Epithelial cell of proximal tubule (primary cell): ENCODE data around the gene HEBP2. TPM values are rescaled to one million over a fixed set of nuclear protein-coding genes. Genes with fewer than 3 reads are reported as not detected.
A peak's percentile ranks its signal among the peaks of the same experiment; 100 is the strongest.
"Not testable (repeated sequence)": the region's sequence is repeated elsewhere in the genome, so short reads cannot be mapped to it uniquely, and the experiment has no call there.

Experiments
- DNase-seq: peaks from one replicate; pipeline ENCODE4 v3.0.0-alpha.2; 2011; ENCODE audit warnings: low read depth
- H3K4me3 ChIP-seq: 2 replicates; pipeline ENCODE4 v1.5.1; 2011; ENCODE audit warnings: low read depth, mild to moderate bottlenecking, low read length
- total RNA-seq: library from RNA; depleted of rRNA; stranded (reverse); fragments of >200 nt; gene quantifications from 2 replicates; pipeline ENCODE4 v1.2.3, GENCODE V29; 2015
- TF ChIP-seq, protein P1 (sequence below): conservative IDR thresholded peaks from 2 replicates; pipeline ENCODE4 v1.5.1; 2012; ENCODE audit warnings: low read depth, mild to moderate bottlenecking, low read length

The HEBP2 gene
- total RNA-seq, 1 donor from 2014 or later: 83.9 TPM

GRCh38 chr6:138422861-138423260, 18.8 kb downstream of the HEBP2 start:
- no peak overlapping the region for H3K4me3 ChIP-seq
- TF ChIP-seq, protein P1, sequence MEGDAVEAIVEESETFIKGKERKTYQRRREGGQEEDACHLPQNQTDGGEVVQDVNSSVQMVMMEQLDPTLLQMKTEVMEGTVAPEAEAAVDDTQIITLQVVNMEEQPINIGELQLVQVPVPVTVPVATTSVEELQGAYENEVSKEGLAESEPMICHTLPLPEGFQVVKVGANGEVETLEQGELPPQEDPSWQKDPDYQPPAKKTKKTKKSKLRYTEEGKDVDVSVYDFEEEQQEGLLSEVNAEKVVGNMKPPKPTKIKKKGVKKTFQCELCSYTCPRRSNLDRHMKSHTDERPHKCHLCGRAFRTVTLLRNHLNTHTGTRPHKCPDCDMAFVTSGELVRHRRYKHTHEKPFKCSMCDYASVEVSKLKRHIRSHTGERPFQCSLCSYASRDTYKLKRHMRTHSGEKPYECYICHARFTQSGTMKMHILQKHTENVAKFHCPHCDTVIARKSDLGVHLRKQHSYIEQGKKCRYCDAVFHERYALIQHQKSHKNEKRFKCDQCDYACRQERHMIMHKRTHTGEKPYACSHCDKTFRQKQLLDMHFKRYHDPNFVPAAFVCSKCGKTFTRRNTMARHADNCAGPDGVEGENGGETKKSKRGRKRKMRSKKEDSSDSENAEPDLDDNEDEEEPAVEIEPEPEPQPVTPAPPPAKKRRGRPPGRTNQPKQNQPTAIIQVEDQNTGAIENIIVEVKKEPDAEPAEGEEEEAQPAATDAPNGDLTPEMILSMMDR: no peak
- DNase-seq: no peak

- TF ChIP-seq, protein P1: no peak
- DNase-seq: no peak
- H3K4me3 ChIP-seq: no peak overlapping the region
Observed at GRCh38 chr6:138424004-138424904, 20.2 kb downstream of the HEBP2 start.

GRCh38 chr6:138425256-138425655, 21.2 kb downstream of the HEBP2 start:
- not testable (repeated sequence) for DNase-seq, H3K4me3 ChIP-seq

DNA sequence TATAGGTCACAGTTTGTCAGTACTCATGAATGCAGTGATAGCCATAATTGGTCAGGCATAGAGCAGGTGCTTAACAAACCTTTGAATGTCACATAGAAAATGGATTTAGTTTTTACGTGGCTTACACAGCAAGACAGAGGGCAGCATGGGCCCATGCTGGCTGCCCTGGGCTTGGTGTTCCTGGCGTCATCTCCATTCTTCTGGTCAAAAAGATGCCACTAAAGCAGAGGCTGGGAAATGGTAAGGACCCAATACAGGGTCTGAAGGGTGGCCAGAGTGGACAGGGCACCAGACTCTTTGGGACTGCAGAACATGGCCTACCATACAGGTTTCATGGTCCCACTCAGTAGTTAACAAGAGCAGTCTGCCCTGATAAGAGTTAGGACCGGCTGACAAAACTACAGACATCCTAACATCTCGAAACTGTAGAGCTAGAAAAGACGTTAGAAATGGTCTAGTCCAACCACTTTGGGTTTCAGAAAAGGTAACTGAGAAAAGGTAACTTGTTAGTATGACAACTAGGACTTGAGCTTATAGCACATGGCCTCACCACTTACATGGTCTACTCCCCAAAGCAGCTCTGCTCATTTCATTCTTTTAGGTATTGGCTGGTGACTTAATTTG, 22.6 kb downstream of the HEBP2 start:
- no peak for DNase-seq
- TF ChIP-seq, protein P1: no peak
- H3K4me3 ChIP-seq: no peak overlapping the region

GRCh38 chr6:138427701-138428100, 23.7 kb downstream of the HEBP2 start:
- DNase-seq: no peak
- TF ChIP-seq, protein P1: no peak
- H3K4me3 ChIP-seq: no peak overlapping the region

DNA sequence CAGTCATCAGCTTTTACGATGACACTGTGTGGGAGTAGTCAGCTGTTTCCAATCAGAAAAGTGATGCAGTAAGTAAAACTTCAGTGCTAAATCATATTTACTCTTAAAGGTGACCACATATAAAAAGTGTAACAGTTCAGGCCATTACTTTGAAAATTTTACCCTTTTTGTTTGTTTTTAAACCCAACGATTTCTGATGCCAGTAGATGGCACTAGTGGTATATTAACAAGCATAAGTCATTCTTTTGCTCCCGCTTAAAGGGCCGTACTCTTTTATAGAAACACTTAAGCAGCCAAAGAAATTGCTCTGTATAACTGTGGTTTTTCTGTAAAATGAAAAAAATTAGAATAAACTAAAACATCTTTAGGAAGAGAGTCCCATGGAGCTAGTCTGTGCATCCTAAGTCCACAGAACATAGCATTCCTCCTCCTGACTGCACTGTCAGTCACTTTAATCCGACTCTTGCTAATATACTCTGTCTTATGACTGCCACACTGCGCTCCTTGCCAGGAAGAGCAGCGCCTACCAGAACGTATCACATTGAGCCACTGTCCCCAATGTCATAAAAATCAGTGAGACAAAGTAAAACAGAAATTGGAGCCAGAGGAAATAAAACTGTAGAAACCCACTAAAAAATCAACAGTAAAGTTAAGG, 25.0 kb downstream of the HEBP2 start:
- TF ChIP-seq, protein P1: peak; percentile 71
- H3K4me3 ChIP-seq: no peak overlapping the region
- DNase-seq: no peak

GRCh38 chr6:138429761-138430160, 25.7 kb downstream of the HEBP2 start:
- DNase-seq: no peak
- TF ChIP-seq, protein P1: no peak
- H3K4me3 ChIP-seq: no peak overlapping the region
